ENCODE results near the gene BTF3.

- TF ChIP-seq CTCF (IDR thresholded peaks at IDR 0.05; ENCODE audit: low read length) (no peak), EZH2 (IDR thresholded peaks at IDR 0.05; ENCODE audit: borderline replicate concordance, low read length) (no peak)
Observed at GRCh38 chr5:73552642-73553041, 54.4 kb downstream of the BTF3 start.

All from OCI-LY1 (cell line).